Neural cell (in vitro differentiated cells): Measurements from ENCODE around the gene DISP2. TPM values are rescaled to one million over a fixed set of nuclear protein-coding genes. Genes with fewer than 3 reads are reported as not detected.

ENCODE experiments used
- H2AFZ ChIP-seq: fragments of 200-600, 300-800 bp; sonication (generic), shearing (Covaris generic); 2 replicates; pipeline ENCODE4 v1.6.0; 2014; ENCODE audit warnings: low read depth, mild to moderate bottlenecking, antibody characterized with exemption, low read length, moderate library complexity
- H3F3A ChIP-seq: fragments of 200-600 bp; shearing (Covaris generic); 2 replicates; pipeline ENCODE4 v1.6.1; 2016; ENCODE audit warnings: mild to moderate bottlenecking, moderate library complexity, mixed read lengths, antibody characterized with exemption, low read length; ENCODE audit not compliant: insufficient read depth, poor library complexity, severe bottlenecking
- H3K27ac ChIP-seq: fragments of 200-600, 300-800 bp; sonication (generic), shearing (Covaris generic); 2 replicates; pipeline ENCODE4 v1.5.1; 2014; ENCODE audit warnings: mild to moderate bottlenecking, low read length, moderate library complexity
- H3K27me3 ChIP-seq: fragments of 300-800, 200-600 bp; sonication (generic), shearing (Covaris generic); 2 replicates; pipeline ENCODE4 v1.6.0; 2014; ENCODE audit warnings: mild to moderate bottlenecking, low read depth, low read length, moderate library complexity; ENCODE audit not compliant: insufficient read depth
- H3K36me3 ChIP-seq: fragments of 300-800, 200-600 bp; sonication (generic), shearing (Covaris generic); 2 replicates; pipeline ENCODE4 v1.5.1; 2014; ENCODE audit warnings: mild to moderate bottlenecking, antibody characterized with exemption, low read length, moderate library complexity; ENCODE audit not compliant: insufficient read depth
- H3K4me2 ChIP-seq: fragments of 300-800, 200-600 bp; sonication (generic), shearing (Covaris generic); 2 replicates; pipeline ENCODE4 v1.6.0; 2014; ENCODE audit warnings: mild to moderate bottlenecking, low read length
- H3K4me3 ChIP-seq: fragments of 300-800, 200-600 bp; sonication (generic), shearing (Covaris generic); 2 replicates; pipeline ENCODE4 v1.5.1; 2014; ENCODE audit warnings: mild to moderate bottlenecking, low read length, moderate library complexity
- H3K79me2 ChIP-seq: fragments of 200-600 bp; shearing (Covaris generic); replicated peaks from 2 replicates; pipeline ENCODE4 v1.6.0; 2014; ENCODE audit warnings: mild to moderate bottlenecking, low read length, moderate library complexity; ENCODE audit not compliant: insufficient read depth
- H3K9ac ChIP-seq: fragments of 300-800, 200-600 bp; sonication (generic), shearing (Covaris generic); 2 replicates; pipeline ENCODE4 v1.6.1; 2016; ENCODE audit warnings: mild to moderate bottlenecking, low read length, mixed read lengths
- H3K9me2 ChIP-seq: fragments of 200-600 bp; shearing (Covaris generic); 2 replicates; pipeline ENCODE4 v1.6.1; 2016; ENCODE audit warnings: mild to moderate bottlenecking, low read length, mixed read lengths; ENCODE audit not compliant: insufficient read depth
- H3K9me3 ChIP-seq: fragments of 200-600, 300-800 bp; sonication (generic), shearing (Covaris generic); 2 replicates; pipeline ENCODE4 v1.6.1; 2016; ENCODE audit warnings: mild to moderate bottlenecking, mixed run types, low read length, moderate library complexity, mixed read lengths
- H4K20me1 ChIP-seq: fragments of 200-600 bp; shearing (Covaris generic); 2 replicates; pipeline ENCODE4 v1.6.1; 2016; ENCODE audit warnings: mild to moderate bottlenecking, mixed run types; ENCODE audit not compliant: insufficient read depth
- CTCF ChIP-seq: fragments of 450-650 bp; IDR thresholded peaks from 2 replicates; pipeline ENCODE4 v1.5.1; 2014; ENCODE audit warnings: antibody characterized with exemption, mild to moderate bottlenecking, moderate library complexity; ENCODE audit not compliant: poor library complexity, severe bottlenecking
- EP300 ChIP-seq: fragments of 450-650 bp; conservative IDR thresholded peaks from 2 replicates; pipeline ENCODE4 v1.6.1; 2014; ENCODE audit warnings: antibody characterized with exemption, mild to moderate bottlenecking, moderate library complexity; ENCODE audit not compliant: poor library complexity, severe bottlenecking
- EZH2 ChIP-seq: fragments of 200-600, 300-800 bp; shearing (Covaris generic), sonication (generic); IDR thresholded peaks from 2 replicates; pipeline ENCODE4 v1.6.1; 2014; ENCODE audit warnings: antibody characterized with exemption, low read length, borderline replicate concordance, mild to moderate bottlenecking; ENCODE audit not compliant: insufficient read depth, poor library complexity, severe bottlenecking
- MXI1 ChIP-seq: fragments of 450-650 bp; conservative IDR thresholded peaks from 2 replicates; pipeline ENCODE4 v1.6.1; 2014; ENCODE audit warnings: antibody characterized with exemption, mild to moderate bottlenecking; ENCODE audit not compliant: poor library complexity, severe bottlenecking
- POLR2AphosphoS5 ChIP-seq: IDR thresholded peaks from 2 replicates; pipeline ENCODE4 v1.6.1; 2012
- RAD21 ChIP-seq: fragments of 450-650 bp; conservative IDR thresholded peaks from 2 replicates; pipeline ENCODE4 v1.6.1; 2014; ENCODE audit warnings: antibody characterized with exemption, mild to moderate bottlenecking, moderate library complexity
- REST ChIP-seq: IDR thresholded peaks from 2 replicates; pipeline ENCODE4 v1.6.1; 2012; ENCODE audit warnings: borderline replicate concordance
- SMC3 ChIP-seq: fragments of 450-650 bp; conservative IDR thresholded peaks from 2 replicates; pipeline ENCODE4 v1.6.1; 2014; ENCODE audit warnings: antibody characterized with exemption, mild to moderate bottlenecking, moderate library complexity; ENCODE audit not compliant: poor library complexity
- TAF1 ChIP-seq: IDR thresholded peaks from 2 replicates; pipeline ENCODE4 v1.6.1; 2012; ENCODE audit warnings: low read depth
- polyA plus RNA-seq: library from polyadenylated mRNA; depleted of rRNA; stranded (reverse); fragments of >200 nt; gene quantifications from 2 replicates; pipeline ENCODE4 v1.2.3, GENCODE V29; 2014

The DISP2 gene
- polyA plus RNA-seq, 1 donor from 2014 or later: 26.0 TPM

GRCh38 chr15:40343512-40343911 lies 14.5 kb upstream of the DISP2 start:
- no peak for TF ChIP-seq REST
- no peak for TF ChIP-seq SMC3
- TF ChIP-seq EP300: no peak
- TF ChIP-seq CTCF: no peak
- no peak for TF ChIP-seq POLR2AphosphoS5
- TF ChIP-seq EZH2: no peak
- no peak for TF ChIP-seq TAF1
- Histone ChIP-seq H3K9me3 (no peaks in the 10 kb centered on the region), H3F3A (no peaks in the 10 kb centered on the region), H3K36me3 (no peaks in the 10 kb centered on the region), H3K9ac (no peak overlapping the region), H3K27me3 (no peaks in the 10 kb centered on the region), H3K27ac (no peak overlapping the region), H4K20me1 (no peaks in the 10 kb centered on the region), H2AFZ (no peak overlapping the region), H3K4me3 (no peak overlapping the region), H3K4me2 (no peak overlapping the region), H3K9me2 (no peaks in the 10 kb centered on the region), H3K79me2 (no peaks in the 10 kb centered on the region)

GRCh38 chr15:40344217-40344616 lies 13.8 kb upstream of the DISP2 start:
- H2AFZ ChIP-seq: no peak overlapping the region
- no peak overlapping the region for H3K27ac ChIP-seq

More at GRCh38 chr15:40344217-40344616, 13.8 kb upstream of the DISP2 start:
- no peaks in the 10 kb centered on the region for H4K20me1 ChIP-seq
- H3K27me3 ChIP-seq: no peaks in the 10 kb centered on the region
- H3K36me3 ChIP-seq: no peaks in the 10 kb centered on the region
- no peak overlapping the region for H3K9ac ChIP-seq
- H3K9me2 ChIP-seq: no peaks in the 10 kb centered on the region
- H3K4me2 ChIP-seq: no peak overlapping the region
- no peak for TF ChIP-seq EP300
- TF ChIP-seq RAD21: no peak
- TF ChIP-seq CTCF: no peak
- TF ChIP-seq REST: no peak
- no peak for TF ChIP-seq EZH2
- no peak for TF ChIP-seq SMC3
- TF ChIP-seq MXI1: no peak
- TF ChIP-seq POLR2AphosphoS5: no peak
- no peak for TF ChIP-seq TAF1
- H3K4me3 ChIP-seq: no peak overlapping the region
- H3K79me2 ChIP-seq: no peaks in the 10 kb centered on the region
- H3K9me3 ChIP-seq: no peaks in the 10 kb centered on the region
- H3F3A ChIP-seq: no peaks in the 10 kb centered on the region
